ENCODE data around the gene CST6.
A peak's percentile ranks its signal among the peaks of the same experiment; 100 is the strongest.

CST6 gene

DNA sequence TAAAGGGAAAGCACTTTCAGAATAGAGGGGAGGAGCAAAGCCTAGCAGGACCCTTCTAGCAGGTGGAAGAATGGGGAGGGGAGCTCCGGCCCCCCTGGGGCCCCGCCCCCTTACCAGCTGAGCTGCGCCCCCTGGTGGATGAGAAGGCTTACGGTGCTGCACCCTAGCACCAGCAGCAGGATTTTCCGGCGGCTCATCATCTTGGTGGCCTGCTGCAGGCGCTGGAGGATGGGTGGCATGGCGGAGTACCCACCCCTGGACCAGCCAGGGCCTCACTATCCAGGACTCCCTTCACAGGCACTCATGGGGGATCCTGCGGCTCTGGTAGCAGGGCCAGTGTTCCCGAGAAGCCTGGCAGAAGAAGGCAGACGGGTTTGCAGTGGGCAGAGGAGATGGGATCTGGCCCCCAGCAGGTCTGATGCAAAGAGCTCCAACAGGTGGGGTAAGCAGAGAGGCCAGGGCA, 33.4 kb downstream of the CST6 start:
- DNase-seq (ENCODE audit: low read depth in 4 of 4, low spot score in 1 of 4), result peak; percentile 72 to 91 (median 82)

DNA sequence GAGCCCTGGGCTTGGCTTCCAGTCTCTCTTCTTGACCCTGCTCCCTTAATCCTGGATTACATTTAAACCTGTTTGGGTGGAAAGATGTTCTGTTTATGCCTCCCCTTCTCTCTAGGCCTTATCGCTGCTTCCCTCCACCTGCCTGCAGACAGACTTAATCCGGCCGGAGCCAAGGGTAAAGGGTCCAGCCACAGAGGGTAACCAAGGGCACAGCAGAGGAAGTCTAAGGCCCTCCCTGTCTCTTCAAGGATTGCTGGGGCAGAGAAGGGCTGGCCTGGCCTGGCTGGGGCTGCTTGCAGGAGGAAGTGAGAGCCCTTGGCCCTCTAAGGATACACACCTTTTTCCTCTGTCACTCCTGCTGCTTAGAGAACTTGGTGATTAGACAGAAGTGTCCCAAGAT, 35.1 kb downstream of the CST6 start:
- no peak for DNase-seq (ENCODE audit: low read depth in 4 of 4, low spot score in 1 of 4)

DNA sequence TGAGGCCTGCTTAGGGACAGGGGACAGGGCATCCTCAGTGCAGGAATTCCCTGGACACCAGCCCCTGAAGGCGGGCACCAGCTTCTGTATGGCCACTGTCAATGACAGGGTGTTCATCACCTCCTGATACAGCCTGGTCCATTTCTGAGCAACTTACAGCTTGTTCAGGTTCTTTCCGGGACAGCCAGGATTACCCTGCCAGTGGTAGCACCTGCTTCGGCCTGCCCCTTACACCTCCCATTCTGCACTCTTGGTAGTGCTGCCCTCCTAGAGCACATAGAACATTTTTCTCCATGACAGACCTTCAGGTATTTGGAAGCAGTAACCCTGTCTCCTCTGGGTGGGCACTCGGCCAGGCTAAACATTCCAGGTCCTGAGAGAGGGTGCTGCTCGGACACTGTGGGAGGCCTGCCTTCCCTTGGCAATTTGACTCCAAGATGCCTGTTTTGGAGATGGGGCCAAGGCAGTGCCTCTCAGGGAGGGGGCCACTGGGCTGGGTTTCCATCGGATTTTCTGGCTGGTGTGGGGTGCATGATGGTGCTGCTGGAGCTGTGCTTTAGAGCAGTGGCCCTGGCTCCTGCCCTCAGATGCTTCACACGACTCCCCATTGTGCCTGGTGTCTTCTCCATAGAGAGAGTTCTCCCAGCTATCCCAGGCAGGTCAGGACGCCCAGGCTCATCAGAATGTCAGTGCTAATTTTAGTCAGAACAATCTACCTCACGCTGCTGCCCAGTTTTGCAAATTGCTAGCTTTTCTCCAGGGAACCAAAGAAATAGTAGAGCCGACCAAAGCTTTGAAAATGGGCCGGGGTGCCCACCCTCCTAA, 35.9 kb downstream of the CST6 start:
- DNase-seq (ENCODE audit: low read depth in 4 of 4, low spot score in 1 of 4), result no peak

DNA sequence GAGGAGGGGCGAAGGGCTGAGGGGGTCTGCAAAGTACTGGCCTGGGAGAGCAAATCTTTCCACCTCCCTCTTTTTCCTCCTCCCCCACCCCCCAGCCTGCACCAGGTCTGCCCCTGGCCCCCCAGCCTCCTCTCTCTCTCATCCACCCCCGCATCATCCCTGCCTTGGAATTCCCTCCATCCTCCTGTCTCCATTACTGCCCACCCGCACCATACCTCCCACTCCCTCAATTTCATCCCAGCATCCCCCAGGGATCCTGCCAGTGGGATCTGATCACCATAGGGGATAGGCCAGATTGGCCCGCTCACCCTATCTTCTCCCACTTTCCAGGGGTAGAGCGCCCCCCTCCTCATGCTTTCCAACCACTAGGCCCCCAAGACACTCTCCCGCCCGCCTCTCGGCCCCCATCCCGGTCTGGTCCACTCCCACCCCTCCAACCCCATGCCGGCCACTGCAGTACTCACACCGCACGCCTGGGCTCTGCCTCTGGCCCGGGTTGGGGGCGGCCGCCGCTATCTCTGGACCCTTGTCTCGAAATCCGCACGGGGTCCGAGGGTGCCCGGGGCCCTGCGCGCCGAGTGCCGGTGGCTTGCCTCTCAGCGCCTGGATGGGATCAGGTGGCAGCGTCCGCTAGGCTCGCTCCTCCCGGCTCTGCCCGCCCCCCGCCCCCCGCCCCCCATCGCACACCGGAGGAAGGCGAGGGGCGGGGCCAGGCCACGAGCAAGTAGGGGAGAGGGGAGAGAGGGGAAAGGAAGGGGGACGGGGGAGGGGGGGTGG, 36.9 kb downstream of the CST6 start, which contains the start of gene GAL3ST3:
Gene GAL3ST3 (minus strand): TSS at position 615 of the 777 bp plus-strand sequence. CDS start 3,746 bp downstream, outside the sequence.
- DNase-seq (ENCODE audit: low read depth in 4 of 4, low spot score in 1 of 4), result no peak

DNA sequence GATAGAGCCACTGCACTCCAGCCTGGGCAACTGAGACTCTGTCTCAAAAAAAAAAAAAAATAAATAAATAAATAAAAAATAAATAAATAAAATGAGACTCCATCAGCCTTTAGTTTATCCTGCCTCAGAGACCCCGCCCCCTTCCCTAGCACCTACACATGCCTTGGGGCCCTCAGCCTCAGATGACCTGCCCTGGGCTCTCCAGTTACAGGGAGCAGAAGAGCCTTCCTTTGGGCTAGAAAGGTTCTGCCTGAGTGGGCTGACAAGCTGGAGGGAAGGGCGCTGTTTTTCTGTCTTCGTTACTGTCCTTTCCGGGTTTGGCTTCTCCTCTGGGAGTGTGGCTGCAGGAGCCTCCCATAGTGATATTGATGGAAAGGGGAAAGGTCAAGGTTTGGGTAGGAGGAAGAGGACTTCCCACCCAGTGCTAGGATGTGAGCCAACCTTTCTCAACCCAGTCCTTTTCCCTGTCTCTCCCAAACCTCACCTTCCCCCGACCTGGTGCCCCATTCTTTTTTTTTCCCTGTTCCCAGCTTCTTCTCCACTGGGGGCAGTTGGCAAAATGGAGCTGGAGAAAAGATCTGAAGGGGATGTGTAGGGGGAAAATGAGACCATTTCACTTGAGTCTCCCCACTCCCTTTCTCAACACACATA, 38.9 kb downstream of the CST6 start:
- no peak for DNase-seq (ENCODE audit: low read depth in 4 of 4, low spot score in 1 of 4)

DNA sequence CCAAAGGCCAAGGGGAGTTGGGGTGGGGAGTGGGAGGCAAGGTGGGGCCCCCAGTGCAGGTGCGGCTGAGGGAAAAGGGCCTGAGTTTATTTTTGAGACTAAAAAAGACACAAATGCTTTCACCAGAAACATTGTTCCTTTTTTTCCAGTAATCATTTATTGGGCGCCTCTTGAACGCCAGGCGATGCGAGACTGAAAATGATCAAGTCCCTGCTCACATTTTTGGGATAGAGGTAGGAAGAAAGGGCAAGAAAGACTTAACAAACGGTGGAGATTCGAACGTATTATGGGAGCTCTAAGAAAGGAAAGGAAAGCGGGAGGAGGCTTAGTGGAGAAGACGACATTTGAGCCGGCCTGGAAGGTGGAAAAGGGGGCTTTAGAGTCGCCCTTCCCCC, 39.6 kb downstream of the CST6 start:
- DNase-seq (ENCODE audit: low read depth in 4 of 4, low spot score in 1 of 4), result no peak

DNA sequence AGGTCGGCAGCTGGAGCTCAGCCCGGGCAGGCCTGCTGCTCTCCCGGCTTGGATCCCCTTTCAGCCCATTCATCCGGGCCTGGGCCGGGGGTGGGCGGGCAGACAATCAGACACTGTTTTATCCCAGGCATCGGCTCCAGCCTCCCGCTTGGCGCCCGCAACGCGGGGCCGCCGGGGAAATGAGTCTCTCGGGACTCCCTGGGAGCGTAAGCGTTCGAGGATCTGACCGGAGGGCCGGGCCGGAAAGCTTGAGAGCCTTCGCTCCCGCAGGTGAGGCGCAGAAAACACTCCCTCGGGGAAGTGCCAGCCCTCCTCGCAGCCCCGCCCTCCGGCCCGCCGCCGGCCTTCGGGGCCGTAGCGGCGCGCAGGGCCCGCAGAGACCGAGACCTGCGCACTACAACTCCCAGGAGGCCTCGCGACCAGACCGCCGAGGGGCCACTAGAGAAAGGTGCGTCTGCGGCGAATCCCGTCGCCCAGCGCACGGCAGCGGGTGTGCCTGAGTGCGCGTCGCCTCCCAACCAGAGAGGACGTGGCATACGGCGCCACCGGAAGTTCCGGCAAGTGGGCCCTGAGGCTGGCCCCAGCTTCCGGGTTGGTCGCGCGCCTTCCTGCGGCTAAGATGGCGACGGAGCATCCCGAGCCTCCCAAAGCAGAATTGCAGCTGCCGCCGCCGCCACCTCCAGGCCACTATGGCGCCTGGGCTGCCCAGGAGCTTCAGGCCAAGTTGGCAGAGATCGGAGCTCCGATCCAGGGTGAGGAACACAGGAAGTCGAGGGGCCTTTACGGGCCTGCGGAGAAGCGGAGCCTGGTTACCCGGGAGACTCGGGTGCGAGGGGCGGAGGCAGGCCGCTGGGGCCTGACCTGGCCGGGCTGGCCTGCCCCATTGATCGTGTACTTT, 40.2 kb downstream of the CST6 start, which contains the start of gene SF3B2:
Gene SF3B2 (plus strand): TSS at position 599 of the 898 bp plus-strand sequence. CDS start 21 bp downstream, at position 620.
- DNase-seq (ENCODE audit: low read depth in 4 of 4, low spot score in 1 of 4), result peak; percentile 84 to 95 (median 88)

DNA sequence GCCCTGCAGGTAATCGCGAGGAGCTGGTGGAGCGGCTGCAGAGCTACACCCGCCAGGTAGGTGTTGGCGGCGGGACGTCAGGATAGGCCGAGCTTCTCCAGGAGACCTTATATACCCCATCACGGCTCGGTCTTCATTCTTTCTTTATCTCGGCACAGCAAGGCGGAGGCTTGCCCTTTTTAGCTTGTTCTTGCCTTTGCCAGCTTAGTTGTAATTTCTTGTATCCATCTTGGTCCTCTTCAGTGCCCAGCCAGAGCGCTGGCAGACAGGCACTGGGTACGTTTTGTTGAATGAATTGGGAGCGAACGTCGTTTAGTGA, 40.8 kb downstream of the CST6 start:
- no peak for DNase-seq (ENCODE audit: low read depth in 4 of 4, low spot score in 1 of 4)

DNA sequence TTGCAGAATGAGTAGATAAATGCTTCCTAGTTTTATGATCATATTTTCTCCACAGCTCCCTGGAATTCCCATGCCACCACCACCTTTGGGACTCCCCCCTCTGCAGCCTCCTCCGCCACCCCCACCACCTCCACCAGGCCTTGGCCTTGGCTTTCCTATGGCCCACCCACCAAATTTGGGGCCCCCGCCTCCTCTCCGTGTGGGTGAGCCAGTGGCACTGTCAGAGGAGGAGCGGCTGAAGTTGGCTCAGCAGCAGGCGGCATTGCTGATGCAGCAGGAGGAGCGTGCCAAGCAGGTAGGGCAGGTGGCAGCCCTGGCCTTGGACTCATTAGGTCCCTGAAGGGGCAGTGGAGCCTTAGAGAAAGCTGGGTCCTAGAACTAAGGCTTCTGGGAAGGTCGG, 43.2 kb downstream of the CST6 start:
- no peak for DNase-seq (ENCODE audit: low read depth in 4 of 4, low spot score in 1 of 4)

DNA sequence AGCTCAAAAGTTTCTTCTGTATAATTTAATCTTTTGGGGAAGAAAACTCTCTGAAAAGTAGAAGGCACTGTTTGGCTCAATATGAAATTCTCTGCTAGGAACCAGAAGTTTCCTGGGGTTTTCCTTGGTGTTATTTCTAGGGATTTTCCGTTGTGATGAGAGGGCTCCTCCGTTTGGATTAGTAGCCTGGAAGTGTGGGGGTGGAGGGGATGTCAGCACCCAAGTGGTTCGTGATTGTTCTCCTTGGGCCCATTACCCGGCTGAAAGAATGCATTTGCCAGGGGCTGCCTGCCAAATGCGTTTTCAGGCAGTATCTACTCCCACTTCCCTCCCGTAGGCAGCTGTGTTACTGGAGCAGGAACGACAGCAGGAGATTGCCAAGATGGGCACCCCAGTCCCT, 44.7 kb downstream of the CST6 start:
- DNase-seq (ENCODE audit: low read depth in 4 of 4, low spot score in 1 of 4), result no peak

DNA sequence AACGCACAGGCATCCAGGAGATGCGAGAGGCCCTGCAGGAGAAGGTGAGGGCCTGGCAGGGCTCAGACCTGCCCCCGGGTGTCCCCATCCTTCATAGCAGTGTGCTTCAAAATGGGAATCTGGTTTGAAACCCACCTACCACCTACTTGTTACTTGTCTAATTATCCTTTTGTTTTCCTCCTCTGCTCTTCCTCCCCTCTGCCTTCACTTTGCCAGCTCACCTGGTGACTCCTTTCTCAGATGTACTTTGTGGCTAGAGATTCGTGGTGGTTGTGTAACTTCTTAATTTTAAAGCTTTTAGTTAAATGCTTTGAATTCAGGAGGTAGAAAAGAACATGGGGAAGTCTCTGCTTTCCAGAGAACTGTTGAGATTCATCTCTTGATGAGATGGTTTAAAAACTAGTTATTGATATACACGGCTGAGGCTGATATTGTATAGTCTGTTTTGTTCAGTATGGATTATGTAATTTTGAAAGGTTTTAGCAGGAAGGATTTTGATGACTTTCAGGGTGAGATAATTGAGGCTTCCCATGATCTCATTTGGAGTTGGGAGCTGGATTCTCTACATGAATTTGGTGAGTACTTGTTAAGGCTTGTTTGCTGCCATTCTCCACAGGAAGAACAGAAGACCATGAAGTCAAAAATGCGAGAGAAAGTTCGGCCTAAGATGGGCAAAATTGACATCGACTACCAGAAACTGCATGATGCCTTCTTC, 48.3 kb downstream of the CST6 start:
- DNase-seq (ENCODE audit: low read depth in 4 of 4, low spot score in 1 of 4), result no peak

DNA sequence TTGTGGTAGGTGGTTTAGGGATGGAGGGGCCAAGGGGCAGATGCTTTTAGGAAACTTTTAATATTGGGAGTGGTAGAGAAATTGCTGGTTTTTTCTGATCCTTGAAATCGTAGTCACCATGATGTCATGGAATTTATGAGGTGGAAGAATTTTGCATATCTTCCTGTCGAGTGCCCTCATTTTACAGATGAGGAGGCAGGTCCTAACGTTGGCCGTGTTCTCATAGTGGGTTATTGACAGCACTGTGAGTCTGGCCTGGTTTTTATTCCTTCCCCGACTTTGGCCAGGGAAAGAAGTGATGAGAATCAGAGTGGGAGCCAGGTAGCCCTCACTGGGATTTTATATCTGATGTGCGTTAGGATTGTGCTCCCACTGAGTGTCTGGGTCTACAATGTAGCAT, 49.5 kb downstream of the CST6 start:
- no peak for DNase-seq (ENCODE audit: low read depth in 4 of 4, low spot score in 1 of 4)

DNA sequence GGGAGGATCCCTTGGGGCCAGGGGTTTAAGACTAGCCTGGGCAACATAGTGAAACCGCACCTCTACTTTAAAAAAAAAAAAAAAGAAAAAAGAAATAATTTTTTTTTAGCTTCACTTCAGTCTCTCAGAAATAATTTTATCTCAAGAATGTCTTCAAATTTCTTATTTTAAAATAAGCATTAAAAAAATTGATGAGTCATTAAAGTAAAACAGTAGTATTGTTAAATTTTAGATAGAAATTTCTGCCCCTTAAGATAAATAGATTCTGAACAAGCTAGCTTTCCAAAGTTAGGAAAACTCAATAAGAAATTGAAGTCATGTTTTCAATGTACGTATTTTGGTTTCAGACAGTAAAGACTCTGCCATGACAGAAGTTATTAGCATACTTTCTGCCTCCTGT, 50.6 kb downstream of the CST6 start:
- DNase-seq (ENCODE audit: low read depth in 4 of 4, low spot score in 1 of 4), result no peak
